Kidney (tissue), 14 donors: ENCODE measurements around the gene MINDY4B. TPM values are rescaled to one million over a fixed set of nuclear protein-coding genes. Genes with fewer than 3 reads are reported as not detected.

ENCODE experiments used
- DNase-seq, 5 donors: peaks; one replicate each; pipeline ENCODE4 v3.0.0-alpha.2; 2013 to 2020
- FAIRE-seq: peaks from 2 replicates; lab custom pipeline; 2012; peaks lifted over from hg19 to GRCh38; lab: Jason Lieb, UNC
- H3K27ac ChIP-seq, 2 donors: one replicate each; pipeline ENCODE4 v1.7.0; 2013; ENCODE audit warnings: low read depth in 2 of 2, low read length in 2 of 2, inconsistent platforms in 1 of 2
- H3K27me3 ChIP-seq: one replicate; pipeline ENCODE4 v1.7.1; 2013; ENCODE audit warnings: low read length, inconsistent platforms; ENCODE audit not compliant: control insufficient read depth, insufficient read depth
- H3K36me3 ChIP-seq, 3 donors: one replicate each; pipeline versions ENCODE4 v1.7.0 to v1.7.1; 2013; ENCODE audit warnings: low read length in 3 of 3, control low read depth in 1 of 3, inconsistent platforms in 1 of 3; ENCODE audit not compliant: insufficient read depth in 3 of 3, control insufficient read depth in 2 of 3
- H3K4me1 ChIP-seq, 3 donors: one replicate each; pipeline versions ENCODE4 v1.7.0 to v1.7.1; 2013; ENCODE audit warnings: low read length in 3 of 3, inconsistent platforms in 1 of 3, low read depth in 1 of 3; ENCODE audit not compliant: control insufficient read depth in 2 of 3, insufficient read depth in 2 of 3
- H3K4me3 ChIP-seq, 3 donors: one replicate each; pipeline versions ENCODE4 v1.7.0 to v1.8.1; 2013; ENCODE audit warnings: low read length in 3 of 3, control low read depth in 1 of 3, inconsistent platforms in 1 of 3
- H3K9ac ChIP-seq, 3 donors: one replicate each; pipeline versions ENCODE4 v1.7.0 to v1.7.1; 2013; ENCODE audit warnings: low read length in 3 of 3, control low read depth in 1 of 3, inconsistent platforms in 1 of 3
- H3K9me3 ChIP-seq, 3 donors: one replicate each; pipeline versions ENCODE4 v1.7.0 to v1.7.1; 2013; ENCODE audit warnings: low read length in 3 of 3, control low read depth in 1 of 3, inconsistent platforms in 1 of 3; ENCODE audit not compliant: control insufficient read depth in 2 of 3, insufficient read depth in 1 of 3
- intact Hi-C: fragments of 100-400 bp; cut with DNase I; formaldehyde crosslinking; loops from one replicate; pipeline ENCODE4 v1.11.1; 2022
- polyA plus RNA-seq: library from polyadenylated mRNA; stranded (reverse); fragments of 350-450 nt; fragmentation: Illumina TruSeq; extraction: RNeasy Lipid Tissue Mini Kit (QIAGEN cat#74804); gene quantifications from one replicate; pipeline ENCODE4 v1.2.3, GENCODE V29; 2014; ENCODE audit warnings: low read depth, low replicate concordance; ENCODE audit not compliant: insufficient read depth
- total RNA-seq: library from RNA; stranded (reverse); fragmentation: NEBNext Ultra II Directional; extraction: Animal tissue kit (Norgen Biotek cat#: 25700); gene quantifications from one replicate; pipeline ENCODE4 v1.2.1, GENCODE V29; 2021
- TF ChIP-seq, protein P1 (sequence below): IDR thresholded peaks from 3 replicates; pipeline ENCODE4 v1.5.1; 2012; ENCODE audit warnings: mild to moderate bottlenecking, moderate library complexity, borderline replicate concordance; ENCODE audit not compliant: insufficient read depth; ENCODE audit errors: extremely low read depth
- donor health status: control.
- donor health status: control.
- donor health status: control.
- donor health status: control.
- donor health status: control.
- donor health status: DM: yes; HTN: yes; CAD: no.
- donor health status: Normal renal cell carcinoma (clear cell type).

The MINDY4B gene
- total and polyA plus RNA-seq, 2 donors from 2014 or later, result not detected

DNA sequence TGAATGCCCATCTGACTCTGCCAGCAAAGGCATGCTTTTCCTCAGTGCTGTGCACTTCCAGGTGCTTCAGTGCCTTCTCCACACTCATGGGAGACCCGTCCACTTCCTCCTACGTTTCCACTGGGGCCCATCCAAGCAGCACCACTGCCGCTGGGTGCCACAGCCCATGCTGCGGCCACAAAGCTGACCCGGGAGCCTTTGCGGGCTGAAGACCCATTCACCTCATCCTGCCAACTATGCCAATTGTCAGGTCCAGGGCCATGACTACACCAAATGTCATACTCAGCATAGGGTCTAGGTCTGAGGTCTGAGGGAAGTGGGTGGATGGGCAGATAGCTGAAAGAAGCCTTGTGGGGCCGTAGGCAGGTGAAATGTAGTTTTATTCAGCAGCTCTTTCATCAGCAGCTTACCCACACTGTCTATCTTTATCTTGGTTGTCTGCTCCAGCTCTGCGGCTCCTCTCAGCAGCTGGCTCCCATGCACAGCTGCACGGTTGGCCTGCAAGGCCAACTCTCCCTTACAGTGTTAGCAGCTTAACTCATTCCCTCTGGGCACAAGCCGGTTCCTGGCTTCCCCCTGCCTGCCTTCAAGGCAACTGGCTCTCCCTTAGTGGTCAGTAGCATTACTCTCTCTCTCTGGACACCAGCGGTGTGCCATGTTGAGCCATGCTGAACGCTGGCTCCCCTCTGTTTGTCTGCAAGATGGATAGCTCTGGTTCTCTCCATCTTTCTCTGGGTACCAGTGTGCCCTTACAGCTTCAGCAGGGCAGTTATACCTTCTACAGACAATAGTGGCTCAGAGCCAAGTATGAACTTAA, 78.6 kb downstream of the MINDY4B start:
- DNase-seq (no peak), FAIRE-seq (no peak)
- Histone ChIP-seq H3K9me3 (no peaks in the 10 kb centered on the region), H3K4me3 (no peak overlapping the region), H3K4me1 (no peaks in the 10 kb centered on the region), H3K9ac (no peak overlapping the region), H3K27me3 (no peaks in the 10 kb centered on the region), H3K27ac (no peak overlapping the region), H3K36me3 (no peaks in the 10 kb centered on the region)
- TF ChIP-seq, protein P1, sequence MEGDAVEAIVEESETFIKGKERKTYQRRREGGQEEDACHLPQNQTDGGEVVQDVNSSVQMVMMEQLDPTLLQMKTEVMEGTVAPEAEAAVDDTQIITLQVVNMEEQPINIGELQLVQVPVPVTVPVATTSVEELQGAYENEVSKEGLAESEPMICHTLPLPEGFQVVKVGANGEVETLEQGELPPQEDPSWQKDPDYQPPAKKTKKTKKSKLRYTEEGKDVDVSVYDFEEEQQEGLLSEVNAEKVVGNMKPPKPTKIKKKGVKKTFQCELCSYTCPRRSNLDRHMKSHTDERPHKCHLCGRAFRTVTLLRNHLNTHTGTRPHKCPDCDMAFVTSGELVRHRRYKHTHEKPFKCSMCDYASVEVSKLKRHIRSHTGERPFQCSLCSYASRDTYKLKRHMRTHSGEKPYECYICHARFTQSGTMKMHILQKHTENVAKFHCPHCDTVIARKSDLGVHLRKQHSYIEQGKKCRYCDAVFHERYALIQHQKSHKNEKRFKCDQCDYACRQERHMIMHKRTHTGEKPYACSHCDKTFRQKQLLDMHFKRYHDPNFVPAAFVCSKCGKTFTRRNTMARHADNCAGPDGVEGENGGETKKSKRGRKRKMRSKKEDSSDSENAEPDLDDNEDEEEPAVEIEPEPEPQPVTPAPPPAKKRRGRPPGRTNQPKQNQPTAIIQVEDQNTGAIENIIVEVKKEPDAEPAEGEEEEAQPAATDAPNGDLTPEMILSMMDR, result no peak
- intact Hi-C loops, result no loop called here

DNA sequence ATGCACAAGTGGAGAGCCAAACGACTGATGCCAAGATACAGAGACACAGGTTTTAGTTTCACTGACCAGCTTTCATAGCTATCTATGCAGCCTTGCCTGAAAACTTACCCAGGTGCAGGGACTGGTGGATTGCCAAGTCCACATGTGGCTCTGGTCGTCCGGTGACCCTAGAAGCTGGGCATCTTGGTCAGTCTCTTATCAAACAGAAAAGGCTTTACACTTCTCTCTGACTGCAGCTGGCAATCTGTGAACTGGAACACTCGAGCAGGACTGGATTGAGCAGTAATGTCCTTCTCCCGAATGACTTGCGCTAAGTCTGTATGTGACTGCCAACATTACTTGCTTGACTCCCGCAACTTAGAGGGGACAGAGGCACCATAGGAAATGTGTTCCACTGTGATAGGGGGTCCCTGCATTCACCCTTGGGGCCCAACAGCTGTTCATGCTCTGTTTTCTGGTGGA, 79.3 kb downstream of the MINDY4B start:
- TF ChIP-seq, protein P1, result no peak
- H3K9me3 ChIP-seq, result no peaks in the 10 kb centered on the region
- no peak overlapping the region for H3K27ac ChIP-seq
- FAIRE-seq, result no peak
- H3K36me3 ChIP-seq, result no peaks in the 10 kb centered on the region
- no peak overlapping the region for H3K4me3 ChIP-seq
- no peaks in the 10 kb centered on the region for H3K4me1 ChIP-seq
- no peak for DNase-seq
- no peaks in the 10 kb centered on the region for H3K27me3 ChIP-seq
- H3K9ac ChIP-seq, result no peak overlapping the region
- intact Hi-C loops, result no loop called here

DNA sequence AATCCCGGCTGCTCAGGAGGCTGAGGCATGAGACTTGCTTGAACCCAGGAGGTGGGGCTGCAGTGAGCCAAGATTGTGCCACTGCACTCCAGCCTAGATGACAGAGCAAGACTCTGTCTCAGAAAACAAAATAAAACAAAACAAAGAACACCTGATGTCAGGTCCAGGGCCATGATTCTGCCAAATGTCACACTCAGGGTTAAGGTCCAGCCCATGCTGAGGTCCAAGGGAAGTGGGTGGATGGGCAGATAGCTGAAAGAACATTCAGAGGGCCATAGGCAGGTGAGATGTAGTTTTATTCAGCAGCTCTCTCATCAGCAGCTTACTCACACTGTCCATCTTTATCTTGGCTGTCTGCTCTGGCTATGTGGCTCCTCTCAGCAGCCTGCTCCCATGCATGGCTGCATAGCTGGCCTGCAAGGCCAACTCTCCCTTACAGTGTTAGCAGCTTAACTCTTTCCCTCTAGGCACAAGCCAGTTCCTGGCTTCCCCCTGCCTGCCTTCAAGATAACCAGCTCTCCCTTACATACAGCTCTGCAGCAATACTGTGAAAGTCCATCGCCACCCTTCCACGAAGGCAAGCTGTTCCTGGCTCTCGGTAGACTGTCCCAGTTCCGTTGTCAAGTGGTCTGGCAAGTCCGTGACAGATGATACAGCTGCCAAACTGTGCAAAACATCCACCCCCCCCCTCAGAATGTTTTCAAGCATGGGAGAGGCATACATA, 79.9 kb downstream of the MINDY4B start:
- Histone ChIP-seq H3K36me3 (no peaks in the 10 kb centered on the region), H3K9ac (no peak overlapping the region), H3K9me3 (no peaks in the 10 kb centered on the region), H3K27ac (no peak overlapping the region), H3K4me3 (no peak overlapping the region), H3K4me1 (no peaks in the 10 kb centered on the region), H3K27me3 (no peaks in the 10 kb centered on the region)
- intact Hi-C loops, result no loop called here
- TF ChIP-seq, protein P1, result no peak
- FAIRE-seq, result no peak
- no peak for DNase-seq
